SW 1271 (cell line): ENCODE measurements around the gene ATP11A.

Experiments used
- DNase-seq, 2 experiments: peaks; one replicate each; lab custom pipeline; 2025; lab: John Stamatoyannopoulos, UW

The ATP11A gene

DNA sequence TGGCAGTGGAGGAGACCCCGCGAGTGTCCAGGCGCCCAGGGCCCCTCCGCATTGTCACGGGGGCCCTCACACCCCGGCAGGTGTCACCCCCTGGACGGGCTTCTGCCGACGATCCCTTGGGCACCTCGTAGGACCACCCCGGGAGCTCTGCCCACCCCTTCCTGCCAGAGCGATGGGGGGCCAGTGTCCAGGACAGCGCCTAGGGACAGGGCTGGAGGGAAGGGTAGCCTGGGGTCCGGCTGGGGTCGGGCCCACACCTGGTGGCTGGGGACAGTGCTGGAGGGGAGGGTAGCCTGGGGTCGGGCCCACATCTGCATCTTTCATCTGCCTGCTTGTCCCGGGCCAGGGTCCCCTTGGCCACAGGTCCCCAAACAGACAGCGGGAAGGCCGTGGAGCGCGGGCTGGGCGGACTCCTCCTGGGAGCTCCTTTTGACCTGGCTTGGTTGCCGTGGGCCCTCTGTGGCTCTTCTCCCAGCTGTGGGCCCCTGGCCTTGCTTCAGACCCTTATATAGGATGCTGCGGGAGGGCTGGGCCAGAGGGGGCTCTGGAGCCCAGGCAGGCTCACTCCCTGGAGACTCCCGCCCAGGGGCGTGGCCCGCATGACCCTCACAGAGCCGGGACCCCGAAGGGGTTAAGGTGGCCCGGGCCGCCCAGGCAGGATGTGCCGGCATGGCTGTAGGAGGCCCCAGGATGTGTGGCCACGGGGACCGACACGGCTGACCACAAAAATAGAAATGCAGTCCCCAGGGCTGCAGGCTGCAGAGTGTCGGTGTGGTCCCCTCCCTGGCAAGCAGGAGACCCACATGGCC lies 205.0 kb downstream of the ATP11A start:
- DNase-seq: no peak

DNA sequence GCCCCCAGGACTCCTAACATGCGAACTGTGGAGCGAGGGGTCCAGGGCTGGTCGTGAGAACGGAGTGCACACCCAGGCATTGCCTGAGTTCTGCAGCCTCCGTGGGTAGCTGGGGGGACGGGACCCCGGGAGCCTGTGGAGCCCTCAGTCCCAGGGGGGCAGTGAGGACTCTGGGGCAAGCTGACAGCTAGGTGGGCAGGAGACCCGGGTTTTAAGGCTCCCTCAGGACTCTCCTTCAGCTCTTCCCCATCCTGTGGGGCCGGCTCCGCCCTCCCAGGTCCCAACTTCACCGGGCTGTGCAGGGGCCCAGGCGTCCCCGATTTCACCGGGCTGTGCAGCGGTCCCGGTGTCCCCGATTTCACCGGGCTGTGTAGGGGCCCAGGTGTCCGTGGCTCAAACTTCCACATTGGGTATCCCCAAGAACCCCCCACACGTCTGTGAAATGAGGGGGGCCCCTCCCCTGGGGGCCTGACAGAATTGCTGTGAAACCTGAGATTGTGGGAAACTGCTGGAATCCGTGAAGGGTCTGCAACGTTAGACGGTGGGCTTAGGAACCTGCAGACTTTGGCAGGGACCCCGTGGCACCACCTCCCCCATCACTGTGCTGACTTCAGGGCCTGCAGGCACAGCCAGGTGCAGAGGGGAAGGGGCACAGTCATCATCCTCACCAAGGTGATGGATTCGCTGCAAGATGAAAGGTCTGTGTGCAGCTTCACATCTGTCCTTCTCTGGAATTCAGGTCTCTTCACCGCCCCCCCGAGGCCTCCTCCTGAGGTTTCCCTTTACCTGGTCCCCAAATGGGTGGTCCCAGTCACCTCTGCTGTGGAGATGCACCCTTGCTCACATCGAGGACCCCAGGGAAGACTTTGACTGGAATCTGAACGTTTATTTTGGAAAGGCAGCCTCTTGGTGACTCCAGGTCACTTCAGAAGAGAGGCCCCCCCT lies 206.0 kb downstream of the ATP11A start:
- peak in 1 of 2 experiments; percentile 100 for DNase-seq

DNA sequence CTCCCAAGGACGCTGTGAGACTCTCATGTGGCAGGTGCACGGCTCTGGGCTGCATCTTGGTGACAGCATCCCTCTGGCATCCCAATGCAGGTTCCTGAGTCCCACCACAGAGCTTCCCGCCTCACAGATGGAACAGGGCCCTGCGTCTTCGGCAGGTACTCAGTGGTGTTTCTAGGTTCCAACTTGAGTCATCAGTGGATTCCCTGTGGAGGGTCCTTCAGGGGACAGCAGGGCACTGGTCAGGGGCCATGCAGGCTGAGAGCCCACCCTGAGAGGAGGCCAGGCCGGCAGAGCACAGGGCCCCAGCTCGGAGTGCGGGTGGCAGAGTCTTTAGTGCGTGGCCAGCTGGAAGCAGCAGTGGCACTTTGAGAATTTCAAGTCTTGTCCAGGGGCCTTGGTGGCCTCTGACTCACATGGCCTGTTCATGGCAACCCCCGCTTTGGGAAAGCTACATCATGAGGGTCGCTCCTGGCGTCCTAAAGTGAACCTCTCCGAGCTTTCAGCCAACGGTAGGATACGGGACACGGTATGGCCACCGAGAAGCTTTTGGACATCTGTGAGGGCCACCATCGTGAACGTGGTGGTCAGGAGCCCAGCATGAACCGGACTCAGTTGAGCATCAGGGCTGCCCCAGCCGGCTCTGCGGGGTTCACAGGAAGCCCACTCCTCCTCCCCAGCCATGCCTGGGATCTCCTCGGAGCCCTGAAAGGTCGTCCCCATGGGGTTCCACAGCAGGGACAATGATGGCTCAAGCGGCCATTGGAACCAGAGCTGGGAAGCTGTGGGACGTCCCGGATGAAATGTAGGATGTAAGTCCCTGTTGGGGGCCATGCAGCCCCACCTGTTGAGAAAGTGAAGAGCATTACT lies 207.1 kb downstream of the ATP11A start:
- DNase-seq: no peak

DNA sequence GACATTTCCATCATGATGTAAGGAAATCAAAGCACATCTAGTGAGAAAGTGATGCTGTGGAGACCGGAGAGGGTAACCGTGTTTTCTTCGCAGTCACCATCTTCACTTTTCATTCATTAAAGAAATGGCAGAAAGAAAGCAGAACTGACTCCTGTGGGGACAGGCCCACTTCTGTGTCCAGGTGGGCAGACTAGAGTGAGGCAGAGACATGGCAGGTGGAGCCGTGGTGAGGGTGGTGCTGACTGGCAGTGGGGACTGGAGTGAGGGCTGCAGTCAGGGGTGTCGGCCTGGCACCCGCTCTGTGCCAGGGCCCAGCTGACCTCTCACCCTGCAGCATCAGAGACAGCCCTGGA lies 207.7 kb downstream of the ATP11A start:
- no peak for DNase-seq

DNA sequence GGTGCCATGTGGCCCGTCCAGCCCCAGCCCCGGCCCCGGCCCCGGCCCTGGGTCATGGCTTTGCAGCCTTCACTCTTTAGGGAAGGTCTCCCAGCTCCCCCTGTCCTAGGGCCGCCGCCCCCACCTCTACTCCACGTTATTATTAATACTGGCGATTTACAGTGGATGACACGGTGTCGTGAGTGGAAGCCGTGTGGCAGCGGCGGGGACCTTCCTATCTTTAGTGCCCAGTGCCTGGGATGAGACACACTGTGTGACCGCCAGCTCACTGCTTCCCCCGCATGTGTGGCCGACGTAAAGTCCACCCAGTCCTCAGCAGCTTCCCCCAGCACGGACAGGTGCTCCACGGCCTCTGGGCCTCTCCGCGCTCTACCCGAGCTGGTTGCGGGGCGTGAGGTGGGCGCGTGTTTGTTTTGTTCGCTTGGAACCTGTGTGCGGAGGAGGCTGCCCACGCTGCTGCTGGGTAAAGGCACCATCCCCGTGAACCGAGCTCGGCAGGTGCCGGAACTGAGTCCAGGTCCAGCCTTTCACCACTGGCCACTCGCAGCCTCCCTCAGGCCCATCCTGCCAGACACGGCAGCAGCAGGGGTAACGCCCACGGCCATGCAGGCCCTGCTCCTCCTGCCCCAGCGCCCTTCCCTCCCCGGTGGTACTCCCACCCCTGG lies 208.2 kb downstream of the ATP11A start:
- no peak for DNase-seq

DNA sequence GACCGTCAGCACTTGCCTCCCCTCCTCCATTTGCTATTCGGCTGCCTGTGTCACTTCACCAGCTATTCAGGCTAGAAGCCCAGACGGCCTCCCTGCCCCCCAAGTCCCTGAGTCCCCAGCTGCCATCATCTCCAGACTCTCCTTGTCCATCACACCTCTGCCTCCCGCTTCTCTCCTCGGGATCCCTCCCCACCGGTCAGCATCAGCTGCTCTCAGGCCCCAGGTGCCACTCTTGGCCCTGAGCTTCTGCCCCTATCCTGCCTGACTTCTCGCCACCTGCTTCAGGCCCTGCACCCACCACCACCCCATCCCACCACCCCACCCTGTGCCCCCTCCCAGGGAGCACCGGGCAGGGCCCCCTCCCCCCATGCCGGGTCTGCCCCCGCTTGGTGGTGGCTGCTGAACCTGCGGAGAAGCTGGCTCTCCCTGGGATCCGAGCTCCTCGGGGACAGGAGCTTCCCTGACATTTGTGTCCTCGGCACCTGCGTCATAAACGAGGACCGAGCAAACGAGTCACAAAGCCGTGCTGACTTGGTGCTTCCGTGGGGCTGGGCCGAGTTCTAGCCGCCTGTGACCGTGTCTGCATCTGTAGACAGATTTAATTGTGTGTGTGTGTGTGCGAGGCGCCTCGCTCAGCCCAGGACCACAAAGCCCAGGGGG lies 208.9 kb downstream of the ATP11A start:
- no peak for DNase-seq

DNA sequence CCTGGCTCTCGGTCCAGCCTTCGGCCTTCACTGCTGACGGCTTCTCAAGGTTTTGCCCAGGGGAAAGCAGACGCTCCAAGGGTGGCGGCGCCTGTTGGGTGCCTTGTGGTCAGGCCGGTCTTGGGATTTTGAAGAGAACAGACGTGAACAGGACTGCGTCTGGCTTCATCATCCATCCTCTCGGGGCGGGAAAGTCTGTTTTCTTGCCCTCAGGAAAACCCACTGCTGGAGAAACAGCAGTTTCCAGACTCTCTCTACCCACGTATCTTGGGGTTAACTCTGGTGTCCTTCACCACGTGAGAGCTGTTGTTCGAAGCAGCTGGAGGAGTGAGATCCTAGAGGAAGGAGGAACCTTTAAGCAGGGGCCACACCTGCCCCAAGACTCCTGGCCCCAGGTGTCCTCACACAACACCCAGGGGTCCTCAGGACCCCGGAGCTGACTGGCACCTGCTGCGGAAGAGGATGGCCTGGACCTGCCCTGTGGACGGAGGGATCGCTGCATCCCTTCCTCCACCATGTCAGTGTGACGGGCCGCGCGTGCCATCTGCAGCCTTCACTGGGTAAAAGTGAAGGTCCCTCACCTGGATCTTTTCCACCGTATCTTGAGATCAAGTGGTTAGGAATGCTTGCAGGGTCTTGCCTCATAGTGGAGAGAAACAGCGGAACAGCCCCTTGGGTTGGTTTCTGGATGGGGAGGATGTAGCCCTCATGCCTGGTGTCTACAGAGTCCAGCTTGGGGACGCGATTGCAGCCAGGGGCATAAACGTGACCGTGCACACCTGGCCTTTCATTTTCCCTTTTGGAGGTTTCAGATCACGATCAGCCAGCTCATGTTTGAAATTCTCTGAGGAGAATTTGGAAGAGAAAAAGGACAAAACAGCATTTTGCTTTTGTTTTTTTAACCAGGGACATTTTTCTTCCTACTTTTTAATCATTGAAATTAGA lies 209.7 kb downstream of the ATP11A start:
- no peak for DNase-seq

DNA sequence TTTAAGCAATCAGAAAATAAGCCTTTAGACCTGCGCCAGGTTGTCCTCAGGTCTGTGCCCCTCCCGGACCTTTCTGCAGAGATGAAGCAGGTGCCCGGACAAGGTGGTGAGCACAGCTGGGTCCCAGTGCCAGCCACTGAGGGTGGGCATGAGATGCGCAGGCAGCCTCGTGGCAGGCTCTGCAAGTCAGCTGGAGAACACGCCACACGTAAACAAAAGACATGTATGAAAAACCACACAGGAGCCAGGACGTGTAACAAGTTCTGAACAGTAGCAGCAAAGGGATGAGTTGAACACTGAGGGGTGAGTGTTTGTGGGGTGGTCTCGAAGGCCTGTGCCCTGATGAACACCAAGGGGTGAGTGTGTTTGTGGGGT lies 210.4 kb downstream of the ATP11A start:
- no peak for DNase-seq

DNA sequence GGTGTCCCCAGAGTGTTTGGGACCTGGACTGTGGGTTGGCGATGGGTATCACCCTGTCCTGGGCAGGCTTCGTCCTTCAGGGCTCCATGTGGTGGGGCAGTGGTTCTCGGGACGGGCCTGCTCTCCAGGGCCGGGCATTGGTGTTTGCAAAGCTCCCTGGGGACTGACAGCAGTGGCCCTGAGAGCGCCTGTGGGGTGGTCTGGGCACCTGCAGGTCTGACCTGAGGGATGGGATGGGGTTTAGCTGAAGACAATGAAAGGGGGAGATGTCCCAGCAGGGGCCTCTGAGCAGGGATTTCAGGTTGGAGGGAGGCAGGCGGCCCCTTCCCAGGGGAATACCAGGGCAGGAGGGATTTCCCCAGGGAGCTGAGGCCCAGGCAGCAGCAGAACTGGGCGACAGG lies 210.9 kb downstream of the ATP11A start:
- no peak for DNase-seq

DNA sequence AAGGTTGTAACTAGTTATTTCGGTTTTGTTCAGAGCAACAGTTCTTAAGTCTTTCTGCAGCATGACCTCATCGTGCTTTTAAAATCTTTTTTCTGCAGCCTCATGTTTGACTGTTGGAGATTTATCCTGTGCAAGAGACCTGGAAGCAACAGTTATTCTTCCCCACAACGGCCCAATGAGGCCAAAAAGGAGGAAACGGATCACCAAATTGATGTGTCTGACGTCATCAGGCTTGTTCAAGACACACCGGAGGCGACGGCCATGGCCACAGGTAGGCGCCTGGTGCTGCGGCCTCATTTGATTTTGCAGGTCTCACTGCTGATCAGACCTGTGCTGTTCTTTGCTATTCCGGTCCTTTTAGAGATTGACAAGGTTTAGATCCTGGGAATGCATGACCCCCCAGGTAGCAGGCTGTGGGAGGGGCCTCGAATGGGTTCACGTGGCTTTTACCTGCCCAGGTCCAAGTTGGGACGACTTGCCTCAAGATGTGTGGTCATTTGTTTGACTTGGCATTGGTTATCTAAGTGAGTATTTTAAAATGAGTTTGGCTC lies 212.3 kb downstream of the ATP11A start:
- DNase-seq: no peak

DNA sequence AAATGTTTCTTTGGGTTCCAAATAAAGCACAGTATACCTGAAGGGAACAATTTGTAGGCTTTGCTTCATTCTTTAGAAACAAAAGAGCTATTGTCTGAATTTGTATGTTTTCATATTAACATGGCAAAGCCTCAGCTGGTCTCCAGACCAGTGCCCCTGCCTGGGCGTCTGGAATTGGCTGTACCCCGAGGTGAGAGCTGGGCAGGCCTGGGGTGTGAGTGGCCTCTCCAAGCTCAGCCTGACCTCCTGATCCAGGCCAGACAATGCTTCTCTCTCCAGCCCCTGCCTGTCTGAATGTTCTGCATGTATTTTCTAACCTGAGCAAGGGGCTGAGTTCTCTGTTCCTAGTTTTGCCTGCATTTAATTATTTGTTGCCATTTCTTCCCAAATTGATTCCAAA lies 212.8 kb downstream of the ATP11A start:
- DNase-seq: no peak

DNA sequence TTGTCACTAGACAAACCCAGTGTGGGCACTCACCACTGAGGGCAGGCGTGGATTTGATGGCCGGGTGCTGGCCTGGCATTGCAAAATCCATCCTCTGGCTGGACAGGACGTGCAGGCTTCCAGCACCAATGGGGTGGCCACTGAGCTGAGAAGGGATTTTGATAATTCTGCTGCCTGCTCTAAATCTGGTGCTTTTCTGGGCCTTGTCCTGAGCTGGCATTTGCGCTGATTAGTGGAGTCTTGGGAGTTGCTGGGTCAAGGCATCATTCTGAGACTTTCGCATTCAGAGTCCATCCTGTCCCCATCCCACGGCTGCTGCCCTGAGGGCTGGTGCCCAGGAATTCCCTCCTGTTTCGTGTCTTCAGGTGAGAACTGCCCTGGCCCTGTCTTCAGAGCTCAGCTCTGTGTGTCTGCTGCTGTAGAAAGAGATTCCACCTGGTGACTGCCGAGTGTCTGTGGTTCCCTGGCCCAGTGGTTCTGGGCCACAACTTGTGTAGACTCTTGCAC lies 213.3 kb downstream of the ATP11A start:
- DNase-seq: no peak

DNA sequence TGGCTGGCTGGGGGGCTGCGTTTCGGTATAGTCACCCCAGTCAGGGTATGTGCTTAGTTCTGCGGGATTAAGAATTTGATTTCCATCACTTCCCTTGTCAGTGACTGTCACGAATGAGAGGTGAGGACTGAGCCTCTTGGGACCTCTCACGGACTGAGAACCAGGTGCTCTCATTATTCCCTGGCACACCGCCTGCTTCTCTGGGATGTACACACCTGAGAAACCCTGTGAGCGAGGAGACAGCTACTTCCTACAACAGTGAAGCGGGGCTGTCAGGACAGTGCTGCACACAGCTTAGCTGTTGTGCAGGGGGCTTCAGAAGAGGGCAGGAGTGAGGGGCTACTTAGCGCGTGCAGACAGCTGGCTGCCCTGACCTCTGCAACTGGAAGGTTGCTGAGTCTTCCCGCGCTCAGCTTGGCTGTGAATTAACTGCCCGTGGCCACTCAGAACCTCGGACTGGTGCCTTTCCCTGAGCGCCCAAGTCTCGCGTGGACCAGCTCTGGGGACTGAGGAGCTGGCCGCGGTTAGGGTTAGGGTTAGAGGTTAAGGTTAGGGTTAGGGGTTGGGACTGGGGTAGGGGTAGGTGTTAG lies 213.9 kb downstream of the ATP11A start:
- no peak for DNase-seq

DNA sequence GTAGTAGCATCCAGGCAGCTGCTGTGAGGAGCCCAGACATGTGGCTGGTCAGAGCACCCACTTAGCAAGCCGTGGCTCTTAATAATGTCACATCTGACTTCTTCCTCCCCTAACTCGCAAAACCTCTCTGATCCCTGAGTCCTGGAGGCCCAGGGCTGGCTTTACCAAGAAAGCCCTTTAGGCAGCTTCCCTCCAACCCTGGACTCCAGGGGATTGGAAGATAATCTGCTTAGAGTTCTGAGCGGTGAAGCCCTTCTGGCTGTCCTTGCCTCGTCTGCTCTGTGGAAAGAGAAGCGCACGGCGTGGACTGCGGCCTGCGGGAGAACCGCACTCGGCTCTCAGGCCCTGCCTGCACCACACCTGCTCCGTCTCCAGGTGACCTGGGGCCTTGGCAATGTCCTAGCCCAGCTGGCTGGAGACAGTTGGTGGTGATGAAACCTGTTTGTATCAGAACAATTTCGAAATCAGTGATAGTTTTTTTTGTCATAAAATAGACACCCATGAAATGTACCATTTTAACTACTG lies 214.7 kb downstream of the ATP11A start:
- no peak for DNase-seq

DNA sequence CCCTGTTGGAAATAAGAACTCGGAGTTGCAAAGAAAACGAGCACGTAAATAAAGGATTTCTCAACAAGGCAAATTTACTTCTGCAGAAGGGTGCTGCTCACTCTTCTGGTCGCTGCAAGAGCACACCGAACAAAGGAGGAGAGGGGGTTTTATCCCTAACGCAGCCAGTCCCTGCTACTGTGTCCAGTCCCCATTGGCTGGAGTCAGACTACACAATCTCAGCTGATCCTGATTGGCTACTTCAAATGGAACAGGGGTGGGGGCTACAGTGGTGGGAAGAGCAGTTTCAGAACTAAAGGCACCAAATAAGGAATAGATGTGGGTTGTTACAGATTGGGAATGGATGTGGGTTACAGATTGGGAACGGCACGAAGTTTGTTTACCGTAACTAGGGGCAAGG lies 215.2 kb downstream of the ATP11A start:
- no peak for DNase-seq

DNA sequence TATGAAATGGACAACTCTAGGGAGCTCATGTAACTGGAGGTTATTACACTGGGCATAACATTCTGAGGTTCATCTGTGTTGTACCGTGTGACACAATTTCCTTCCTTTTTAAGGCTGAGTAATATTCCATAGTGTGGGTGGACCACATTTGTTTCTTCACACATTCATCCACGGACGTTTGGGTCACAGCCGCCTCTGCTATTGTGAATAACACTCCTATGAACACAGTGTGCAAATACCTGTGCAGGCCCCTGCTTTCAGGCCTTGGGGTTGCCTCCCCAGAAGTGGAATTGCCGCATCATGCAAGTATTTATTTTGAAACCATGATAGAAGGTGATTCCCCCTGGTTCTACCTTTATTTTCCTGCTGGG lies 215.8 kb downstream of the ATP11A start:
- DNase-seq: no peak

DNA sequence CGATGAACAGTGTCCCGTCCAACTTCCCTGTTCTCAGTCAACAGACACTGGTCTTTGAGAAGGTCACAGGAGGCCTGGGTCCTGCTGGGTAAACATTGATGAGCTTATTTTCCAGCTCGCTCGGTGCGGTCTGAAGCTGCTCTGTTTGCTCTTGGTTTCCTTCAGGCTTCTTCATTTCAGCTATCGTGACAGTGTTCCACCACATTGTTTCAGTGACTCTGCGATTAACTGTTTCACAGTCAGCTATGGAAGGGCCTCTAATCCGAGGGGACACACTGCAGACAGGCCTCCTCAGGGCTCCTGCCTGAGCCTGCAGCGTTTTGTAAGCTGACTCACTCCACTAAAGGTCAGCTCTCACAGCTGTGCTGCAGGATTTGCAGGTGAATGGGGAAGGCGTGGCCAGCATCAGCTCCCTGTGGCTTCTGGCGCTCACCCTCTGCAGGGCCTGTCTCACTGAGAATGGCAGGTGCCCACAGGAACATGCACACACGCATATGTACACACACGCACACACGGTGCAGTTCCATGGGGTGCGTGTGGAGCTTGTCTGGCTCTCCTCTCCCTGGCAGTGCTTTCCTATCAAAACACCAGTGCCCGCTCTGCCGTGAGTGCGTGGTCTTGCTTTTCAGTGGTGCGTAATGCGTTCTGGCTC lies 216.3 kb downstream of the ATP11A start:
- no peak for DNase-seq

DNA sequence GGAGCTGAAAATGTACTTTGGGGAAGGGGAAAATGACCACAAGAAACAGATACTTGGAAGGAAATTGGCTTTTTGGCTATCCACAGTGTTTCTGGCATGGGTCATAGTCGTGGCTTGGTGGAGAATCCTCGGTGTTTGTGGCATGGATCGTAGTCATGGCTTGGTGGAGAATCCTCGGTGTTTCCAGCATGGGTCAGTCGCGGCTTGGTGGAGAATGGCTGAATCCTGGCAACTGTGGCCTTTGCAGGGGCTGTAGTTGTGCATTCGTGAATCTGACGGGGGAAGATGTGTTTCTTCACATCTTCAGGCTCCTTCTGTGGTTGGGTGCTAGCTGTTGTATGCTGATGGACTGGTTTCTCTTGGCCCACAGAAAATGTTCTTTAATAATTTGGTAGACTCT lies 217.4 kb downstream of the ATP11A start:
- no peak for DNase-seq
